HepG2 (cell line): Measurements from ENCODE around the gene HOMEZ. TPM values are rescaled to one million over a fixed set of nuclear protein-coding genes. Genes with fewer than 3 reads are reported as not detected.

Experiments used
- ATAC-seq: fragments of 200-7000 bp; cut with Tn5 transposase; 3 replicates; pipeline ENCODE4 v1.9.1; 2020; ENCODE audit warnings: mild to moderate bottlenecking, moderate library complexity
- BruUV-seq: library from RNA; stranded (reverse); fragments of 400-500 nt; replicated peaks from 2 replicates; lab custom pipeline; 2021; lab: Mats Ljungman, UMichigan
- CTCF ChIA-PET: fragments of 300-600 bp; formaldehyde crosslinking; extraction: SDS; loops from one replicate; lab custom pipeline; 2021; ENCODE audit warnings: low total read pairs, inconsistent platforms, low intra/inter-chr PET ratio; lab: Yijun Ruan, JAX
- POLR2A ChIA-PET: fragments of 350-600 bp; sonication (Branson Sonifier 250); formaldehyde crosslinking; loops from one replicate; lab custom pipeline; 2020; ENCODE audit warnings: antibody characterized with exemption, inconsistent platforms; lab: Yijun Ruan, JAX
- DNase-seq: peaks from one replicate; pipeline ENCODE4 v3.0.0-alpha.2; 2015; ENCODE audit warnings: low spot score
- FAIRE-seq: peaks from 3 replicates; lab custom pipeline; 2011; peaks lifted over from hg19 to GRCh38; lab: Jason Lieb, UNC
- H2AFZ ChIP-seq: one replicate; pipeline ENCODE4 v1.6.1; 2011; ENCODE audit warnings: low read length, inconsistent platforms
- H3K27ac ChIP-seq: fragments of 300-600 bp; 3 replicates; pipeline ENCODE4 v1.8.0; 2011; ENCODE audit warnings: mixed run types, mild to moderate bottlenecking, mixed read lengths, low read length, inconsistent platforms; ENCODE audit not compliant: insufficient read depth; ENCODE audit errors: extremely low read length
- H3K27me3 ChIP-seq, 2 experiments: fragments of 200-600 bp in 1 of 2; 2 replicates in 1 of 2; 3 replicates in 1 of 2; pipeline versions ENCODE4 v1.6.0 to v1.8.0; 2011; ENCODE audit warnings: low read length in 2 of 2, mild to moderate bottlenecking in 2 of 2, moderate library complexity in 2 of 2, inconsistent platforms in 1 of 2; ENCODE audit not compliant: insufficient read depth in 2 of 2, control insufficient read depth in 1 of 2
- H3K36me3 ChIP-seq, 2 experiments: fragments of 200-600 bp in 1 of 2; replicated peaks in 1 of 2; 2 replicates in 1 of 2; 3 replicates in 1 of 2; pipeline versions ENCODE4 v1.5.1 to v1.8.0; 2011; ENCODE audit warnings: low read length in 2 of 2, inconsistent platforms in 1 of 2; ENCODE audit not compliant: insufficient read depth in 2 of 2, control insufficient read depth in 1 of 2
- H3K4me1 ChIP-seq: 2 replicates; pipeline ENCODE4 v1.5.1; 2012; ENCODE audit warnings: low read length, inconsistent platforms; ENCODE audit not compliant: insufficient read depth
- H3K4me2 ChIP-seq: 2 replicates; pipeline ENCODE4 v1.6.0; 2011; ENCODE audit warnings: low read depth, low read length, inconsistent platforms
- H3K4me3 ChIP-seq, 3 experiments: fragments of 200-600 bp in 1 of 3; sonication (generic), shearing (Covaris generic) in 1 of 3; replicated peaks in 1 of 3; 2 replicates each; pipeline ENCODE4 v1.5.1; 2011 to 2016; ENCODE audit warnings: low read length in 3 of 3, inconsistent platforms in 2 of 3, low read depth in 2 of 3, mild to moderate bottlenecking in 2 of 3, control low read depth in 1 of 3, mixed read lengths in 1 of 3; ENCODE audit not compliant: insufficient read depth in 1 of 3
- H3K79me2 ChIP-seq: one replicate; pipeline ENCODE4 v1.6.1; 2011; ENCODE audit warnings: low read length, inconsistent platforms; ENCODE audit not compliant: insufficient read depth
- H3K9ac ChIP-seq: 2 replicates; pipeline ENCODE4 v1.6.0; 2011; ENCODE audit warnings: mild to moderate bottlenecking, low read depth, low read length, inconsistent platforms; ENCODE audit not compliant: insufficient read depth
- H3K9me3 ChIP-seq: 2 replicates; pipeline ENCODE4 v1.5.1; 2012; ENCODE audit warnings: mild to moderate bottlenecking, low read length
- H4K20me1 ChIP-seq: 2 replicates; pipeline ENCODE4 v1.6.0; 2011; ENCODE audit warnings: inconsistent platforms, mild to moderate bottlenecking, low read length, moderate library complexity; ENCODE audit not compliant: insufficient read depth
- PHF8 ChIP-seq: sonication (generic); formaldehyde crosslinking; IDR thresholded peaks from 2 replicates; pipeline ENCODE4 v1.5.0; 2020; ENCODE audit warnings: missing genetic modification reagents
- POLR2AphosphoS5 ChIP-seq: IDR thresholded peaks from 2 replicates; pipeline ENCODE4 v1.6.1; 2012; ENCODE audit warnings: low read depth, low read length
- POLR2G ChIP-seq: fragments of 200-400 bp; formaldehyde crosslinking; IDR thresholded peaks from 2 replicates; pipeline ENCODE4 v1.6.1; 2018; ENCODE audit warnings: mild to moderate bottlenecking, low read depth, low read length, moderate library complexity
- RBM22 ChIP-seq: fragments of 200-400 bp; formaldehyde crosslinking; optimal IDR thresholded peaks from 2 replicates; pipeline ENCODE3; 2017; ENCODE audit warnings: mild to moderate bottlenecking, low read length, moderate library complexity
- SMYD3 ChIP-seq: sonication (generic); formaldehyde crosslinking; IDR thresholded peaks from 2 replicates; pipeline ENCODE4 v1.8.1; 2023; ENCODE audit warnings: mild to moderate bottlenecking, missing genetic modification reagents
- TOPORS ChIP-seq: sonication (generic); formaldehyde crosslinking; IDR thresholded peaks from 2 replicates; pipeline ENCODE4 v1.8.0; 2023; ENCODE audit warnings: mild to moderate bottlenecking, missing genetic modification reagents
- WGBS: methylation state at CpG from one replicate; pipeline ENCODE4 v1.1.6; 2017; ENCODE audit warnings: low lambda C conversion rate; 5-methylcytosine and 5-hydroxymethylcytosine counted together
- in situ Hi-C: cut with HindIII; loops from 2 replicates; pipeline ENCODE4 v1.10.0; 2017; ENCODE audit warnings: low pct_unique_long_range_greater_than_20kb; ENCODE audit not compliant: extremely low pct_ligation_motif_present
- intact Hi-C: fragments of 100-400 bp; cut with micrococcal nuclease; formaldehyde crosslinking; loops from one replicate; pipeline ENCODE4 v1.10.0; 2022; ENCODE audit not compliant: unreplicated experiment
- polyA plus RNA-seq, 8 experiments: library from polyadenylated mRNA; depleted of rRNA in 3 of 8; stranded (reverse) in 7 of 8; unstranded in 1 of 8; fragments of >200 nt; fragmentation: Illumina TruSeq in 4 of 8; extraction: Trizol in 4 of 8; gene quantifications; 2 replicates each; pipeline versions ENCODE4 v1.2.1 to v1.2.3, GENCODE V29; 2011 to 2016; ENCODE audit warnings: low read depth in 4 of 8, missing spikeins in 1 of 8, mixed read lengths in 1 of 8; ENCODE audit not compliant: insufficient read depth in 1 of 8
- total RNA-seq, 5 experiments: library from RNA; depleted of rRNA; stranded (reverse); fragments of >200 nt; fragmentation: Illumina TruSeq; extraction: Trizol; gene quantifications; 2 replicates each; pipeline ENCODE4 v1.2.3, GENCODE V29; 2016; ENCODE audit warnings: low read depth in 1 of 5
- TF ChIP-seq, protein P1 (sequence below): IDR thresholded peaks from 2 replicates; pipeline ENCODE4 v1.6.1; 2016; ENCODE audit warnings: low read depth, missing genetic modification reagents, missing compliant biosample characterization
- TF ChIP-seq, protein P2 (sequence below): sonication (generic); formaldehyde crosslinking; IDR thresholded peaks from 2 replicates; pipeline ENCODE4 v1.8.1; 2023; ENCODE audit warnings: mild to moderate bottlenecking, missing genetic modification reagents

The HOMEZ gene
- total and polyA plus RNA-seq, 2 of the 13 experiments (the other 11 are each of a cell fraction or from before 2014, with no cell fraction given) = 14.5 to 31.8 TPM

GRCh38 chr14:23297096-23297495 lies 11.2 kb upstream of the HOMEZ start:
- TF ChIP-seq RBM22 (peak; percentile 31), POLR2G (peak; percentile 52; the same call in 1 of the 2 replicates), POLR2AphosphoS5 (peak; percentile 20; the same call in 1 of the 2 replicates), SMYD3 (no peak), TOPORS (CRISPR knock-in tag) (0 out of 2 replicates have a peak, but pooled peaks have one; percentile 27), PHF8 (0 out of 2 replicates have a peak, but pooled peaks have one; percentile 14)
- TF ChIP-seq, protein P1, sequence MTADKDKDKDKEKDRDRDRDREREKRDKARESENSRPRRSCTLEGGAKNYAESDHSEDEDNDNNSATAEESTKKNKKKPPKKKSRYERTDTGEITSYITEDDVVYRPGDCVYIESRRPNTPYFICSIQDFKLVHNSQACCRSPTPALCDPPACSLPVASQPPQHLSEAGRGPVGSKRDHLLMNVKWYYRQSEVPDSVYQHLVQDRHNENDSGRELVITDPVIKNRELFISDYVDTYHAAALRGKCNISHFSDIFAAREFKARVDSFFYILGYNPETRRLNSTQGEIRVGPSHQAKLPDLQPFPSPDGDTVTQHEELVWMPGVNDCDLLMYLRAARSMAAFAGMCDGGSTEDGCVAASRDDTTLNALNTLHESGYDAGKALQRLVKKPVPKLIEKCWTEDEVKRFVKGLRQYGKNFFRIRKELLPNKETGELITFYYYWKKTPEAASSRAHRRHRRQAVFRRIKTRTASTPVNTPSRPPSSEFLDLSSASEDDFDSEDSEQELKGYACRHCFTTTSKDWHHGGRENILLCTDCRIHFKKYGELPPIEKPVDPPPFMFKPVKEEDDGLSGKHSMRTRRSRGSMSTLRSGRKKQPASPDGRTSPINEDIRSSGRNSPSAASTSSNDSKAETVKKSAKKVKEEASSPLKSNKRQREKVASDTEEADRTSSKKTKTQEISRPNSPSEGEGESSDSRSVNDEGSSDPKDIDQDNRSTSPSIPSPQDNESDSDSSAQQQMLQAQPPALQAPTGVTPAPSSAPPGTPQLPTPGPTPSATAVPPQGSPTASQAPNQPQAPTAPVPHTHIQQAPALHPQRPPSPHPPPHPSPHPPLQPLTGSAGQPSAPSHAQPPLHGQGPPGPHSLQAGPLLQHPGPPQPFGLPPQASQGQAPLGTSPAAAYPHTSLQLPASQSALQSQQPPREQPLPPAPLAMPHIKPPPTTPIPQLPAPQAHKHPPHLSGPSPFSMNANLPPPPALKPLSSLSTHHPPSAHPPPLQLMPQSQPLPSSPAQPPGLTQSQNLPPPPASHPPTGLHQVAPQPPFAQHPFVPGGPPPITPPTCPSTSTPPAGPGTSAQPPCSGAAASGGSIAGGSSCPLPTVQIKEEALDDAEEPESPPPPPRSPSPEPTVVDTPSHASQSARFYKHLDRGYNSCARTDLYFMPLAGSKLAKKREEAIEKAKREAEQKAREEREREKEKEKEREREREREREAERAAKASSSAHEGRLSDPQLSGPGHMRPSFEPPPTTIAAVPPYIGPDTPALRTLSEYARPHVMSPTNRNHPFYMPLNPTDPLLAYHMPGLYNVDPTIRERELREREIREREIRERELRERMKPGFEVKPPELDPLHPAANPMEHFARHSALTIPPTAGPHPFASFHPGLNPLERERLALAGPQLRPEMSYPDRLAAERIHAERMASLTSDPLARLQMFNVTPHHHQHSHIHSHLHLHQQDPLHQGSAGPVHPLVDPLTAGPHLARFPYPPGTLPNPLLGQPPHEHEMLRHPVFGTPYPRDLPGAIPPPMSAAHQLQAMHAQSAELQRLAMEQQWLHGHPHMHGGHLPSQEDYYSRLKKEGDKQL (CRISPR knock-in tag) = no peak
- TF ChIP-seq, protein P2, sequence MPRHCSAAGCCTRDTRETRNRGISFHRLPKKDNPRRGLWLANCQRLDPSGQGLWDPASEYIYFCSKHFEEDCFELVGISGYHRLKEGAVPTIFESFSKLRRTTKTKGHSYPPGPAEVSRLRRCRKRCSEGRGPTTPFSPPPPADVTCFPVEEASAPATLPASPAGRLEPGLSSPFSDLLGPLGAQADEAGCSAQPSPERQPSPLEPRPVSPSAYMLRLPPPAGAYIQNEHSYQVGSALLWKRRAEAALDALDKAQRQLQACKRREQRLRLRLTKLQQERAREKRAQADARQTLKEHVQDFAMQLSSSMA (CRISPR knock-in tag) = 0 out of 2 replicates have a peak, but pooled peaks have one; percentile 8
- H3K4me1 ChIP-seq = peaks cover 33% of the 10 kb centered on the region
- no peak overlapping the region for H3K27ac ChIP-seq
- peaks cover 3% of the 10 kb centered on the region in 2 experiments; a peak in 1 of 5 replicates for H3K36me3 ChIP-seq
- no peak for DNase-seq
- no peak overlapping the region for H3K9ac ChIP-seq
- no peaks in the 10 kb centered on the region for H3K9me3 ChIP-seq
- no peaks in the 10 kb centered on the region for H4K20me1 ChIP-seq
- no peak overlapping the region for H3K4me2 ChIP-seq
- ChIA-PET POLR2A (interaction anchor here (1.0 to 18.7 kb wide), 3 partner anchors 11 to 24 kb away, joined by 3 to 1053 read pairs (median 23); partner anchors contain the start of genes HOMEZ and PABPN1), CTCF (no interaction called here)
- in situ Hi-C loops = loop anchor here (5.0 kb wide), 1 partner anchor 35 kb away; no protein-coding TSS in a partner anchor
- intact Hi-C loops = loop anchor here (5.0 kb wide), 1 partner anchor 175 kb away; no protein-coding TSS in a partner anchor
- H2AFZ ChIP-seq = no peak overlapping the region
- WGBS = 93% methylated on average over 7 of the region's 7 CpGs
- no peak for ATAC-seq
- H3K79me2 ChIP-seq = peaks cover 4% of the 10 kb centered on the region
- H3K4me3 ChIP-seq = no peak overlapping the region
- H3K27me3 ChIP-seq = no peaks in the 10 kb centered on the region; a peak in 1 of 5 replicates
- no peak for FAIRE-seq
- no TSS peak for BruUV-seq
